ENCODE results near the gene OSBPL3.

GRCh38 chr7:24987331-24987842 lies 7.4 kb upstream of the OSBPL3 start:
- TF ChIP-seq CTCF (IDR thresholded peaks at IDR 0.05) (no peak), POLR2AphosphoS5 (IDR thresholded peaks at IDR 0.05; ENCODE audit: insufficient read depth in 1 of 2, low read depth in 1 of 2) (no peak)
